NCI-H128 (cell line): ENCODE data around the gene CHST11.
"Not testable (repeated sequence)": the region's sequence is repeated elsewhere in the genome, so short reads cannot be mapped to it uniquely, and the experiment has no call there.

Experiments used
- DNase-seq: peaks from one replicate; lab custom pipeline; 2025; ENCODE audit not compliant: unreplicated experiment; lab: John Stamatoyannopoulos, UW

CHST11 gene

GRCh38 chr12:104729610-104730446 lies 273.1 kb downstream of the CHST11 start:
- DNase-seq, result no peak

- no peak for DNase-seq
Observed at GRCh38 chr12:104730763-104731162, 274.0 kb downstream of the CHST11 start.

- DNase-seq, result no peak
Observed at GRCh38 chr12:104733717-104734175, 277.0 kb downstream of the CHST11 start.

GRCh38 chr12:104734541-104735095 lies 277.9 kb downstream of the CHST11 start:
- no peak for DNase-seq

- no peak for DNase-seq
Observed at GRCh38 chr12:104735801-104736200, 279.1 kb downstream of the CHST11 start.

- DNase-seq, result no peak
Observed at GRCh38 chr12:104736307-104736706, 279.6 kb downstream of the CHST11 start.

GRCh38 chr12:104737113-104737512 lies 280.4 kb downstream of the CHST11 start:
- DNase-seq, result no peak

GRCh38 chr12:104737791-104738301 lies 281.1 kb downstream of the CHST11 start:
- no peak for DNase-seq

- no peak for DNase-seq
Observed at GRCh38 chr12:104738331-104738730, 281.6 kb downstream of the CHST11 start.

- DNase-seq, result no peak
Observed at GRCh38 chr12:104738776-104739642, 282.3 kb downstream of the CHST11 start.

- DNase-seq, result no peak
Observed at GRCh38 chr12:104740668-104741067, 283.9 kb downstream of the CHST11 start.

- DNase-seq, result no peak
Observed at GRCh38 chr12:104741077-104741476, 284.3 kb downstream of the CHST11 start.

- no peak for DNase-seq
Observed at GRCh38 chr12:104741497-104742367, 285.0 kb downstream of the CHST11 start.

- DNase-seq, result no peak
Observed at GRCh38 chr12:104742551-104743201, 285.9 kb downstream of the CHST11 start.

GRCh38 chr12:104743202-104743580 lies 286.4 kb downstream of the CHST11 start:
- DNase-seq, result no peak

- not testable (repeated sequence) for DNase-seq
Observed at GRCh38 chr12:104743753-104744548, 287.2 kb downstream of the CHST11 start.

- DNase-seq, result no peak
Observed at GRCh38 chr12:104746467-104747088, 289.8 kb downstream of the CHST11 start.

GRCh38 chr12:104747330-104747729 lies 290.6 kb downstream of the CHST11 start:
- DNase-seq, result no peak

GRCh38 chr12:104747955-104748354 lies 291.2 kb downstream of the CHST11 start:
- DNase-seq, result no peak
